Measurements from ENCODE around the gene FKBP3. TPM values are rescaled to one million over a fixed set of nuclear protein-coding genes. Genes with fewer than 3 reads are reported as not detected.

FKBP3 gene
- total and polyA plus RNA-seq, 2 of the 8 experiments (the other 6 are each of a cell fraction or from before 2014, with no cell fraction given) = 36.0 to 149 TPM

DNA sequence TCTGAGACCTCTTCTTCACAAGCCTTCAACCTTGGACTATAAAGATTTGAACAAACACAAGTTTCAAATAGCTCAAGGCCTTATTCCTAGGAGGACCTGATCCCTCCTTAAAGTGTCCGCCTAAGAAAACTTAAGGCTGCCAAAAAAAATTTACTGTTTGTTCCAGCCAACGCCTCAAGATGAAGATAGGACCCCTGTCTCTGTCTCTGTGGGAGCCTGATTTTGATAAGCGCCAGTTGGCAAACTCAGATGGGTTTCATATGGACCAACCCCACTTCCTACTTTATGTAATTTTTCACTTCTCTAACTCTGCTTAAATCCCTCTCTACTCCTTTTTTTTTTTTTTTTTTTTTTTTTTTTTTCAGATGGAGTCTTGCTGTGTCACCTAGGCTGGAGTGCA lies 11.0 kb downstream of the FKBP3 start (continued):
- TF ChIP-seq, protein P1, sequence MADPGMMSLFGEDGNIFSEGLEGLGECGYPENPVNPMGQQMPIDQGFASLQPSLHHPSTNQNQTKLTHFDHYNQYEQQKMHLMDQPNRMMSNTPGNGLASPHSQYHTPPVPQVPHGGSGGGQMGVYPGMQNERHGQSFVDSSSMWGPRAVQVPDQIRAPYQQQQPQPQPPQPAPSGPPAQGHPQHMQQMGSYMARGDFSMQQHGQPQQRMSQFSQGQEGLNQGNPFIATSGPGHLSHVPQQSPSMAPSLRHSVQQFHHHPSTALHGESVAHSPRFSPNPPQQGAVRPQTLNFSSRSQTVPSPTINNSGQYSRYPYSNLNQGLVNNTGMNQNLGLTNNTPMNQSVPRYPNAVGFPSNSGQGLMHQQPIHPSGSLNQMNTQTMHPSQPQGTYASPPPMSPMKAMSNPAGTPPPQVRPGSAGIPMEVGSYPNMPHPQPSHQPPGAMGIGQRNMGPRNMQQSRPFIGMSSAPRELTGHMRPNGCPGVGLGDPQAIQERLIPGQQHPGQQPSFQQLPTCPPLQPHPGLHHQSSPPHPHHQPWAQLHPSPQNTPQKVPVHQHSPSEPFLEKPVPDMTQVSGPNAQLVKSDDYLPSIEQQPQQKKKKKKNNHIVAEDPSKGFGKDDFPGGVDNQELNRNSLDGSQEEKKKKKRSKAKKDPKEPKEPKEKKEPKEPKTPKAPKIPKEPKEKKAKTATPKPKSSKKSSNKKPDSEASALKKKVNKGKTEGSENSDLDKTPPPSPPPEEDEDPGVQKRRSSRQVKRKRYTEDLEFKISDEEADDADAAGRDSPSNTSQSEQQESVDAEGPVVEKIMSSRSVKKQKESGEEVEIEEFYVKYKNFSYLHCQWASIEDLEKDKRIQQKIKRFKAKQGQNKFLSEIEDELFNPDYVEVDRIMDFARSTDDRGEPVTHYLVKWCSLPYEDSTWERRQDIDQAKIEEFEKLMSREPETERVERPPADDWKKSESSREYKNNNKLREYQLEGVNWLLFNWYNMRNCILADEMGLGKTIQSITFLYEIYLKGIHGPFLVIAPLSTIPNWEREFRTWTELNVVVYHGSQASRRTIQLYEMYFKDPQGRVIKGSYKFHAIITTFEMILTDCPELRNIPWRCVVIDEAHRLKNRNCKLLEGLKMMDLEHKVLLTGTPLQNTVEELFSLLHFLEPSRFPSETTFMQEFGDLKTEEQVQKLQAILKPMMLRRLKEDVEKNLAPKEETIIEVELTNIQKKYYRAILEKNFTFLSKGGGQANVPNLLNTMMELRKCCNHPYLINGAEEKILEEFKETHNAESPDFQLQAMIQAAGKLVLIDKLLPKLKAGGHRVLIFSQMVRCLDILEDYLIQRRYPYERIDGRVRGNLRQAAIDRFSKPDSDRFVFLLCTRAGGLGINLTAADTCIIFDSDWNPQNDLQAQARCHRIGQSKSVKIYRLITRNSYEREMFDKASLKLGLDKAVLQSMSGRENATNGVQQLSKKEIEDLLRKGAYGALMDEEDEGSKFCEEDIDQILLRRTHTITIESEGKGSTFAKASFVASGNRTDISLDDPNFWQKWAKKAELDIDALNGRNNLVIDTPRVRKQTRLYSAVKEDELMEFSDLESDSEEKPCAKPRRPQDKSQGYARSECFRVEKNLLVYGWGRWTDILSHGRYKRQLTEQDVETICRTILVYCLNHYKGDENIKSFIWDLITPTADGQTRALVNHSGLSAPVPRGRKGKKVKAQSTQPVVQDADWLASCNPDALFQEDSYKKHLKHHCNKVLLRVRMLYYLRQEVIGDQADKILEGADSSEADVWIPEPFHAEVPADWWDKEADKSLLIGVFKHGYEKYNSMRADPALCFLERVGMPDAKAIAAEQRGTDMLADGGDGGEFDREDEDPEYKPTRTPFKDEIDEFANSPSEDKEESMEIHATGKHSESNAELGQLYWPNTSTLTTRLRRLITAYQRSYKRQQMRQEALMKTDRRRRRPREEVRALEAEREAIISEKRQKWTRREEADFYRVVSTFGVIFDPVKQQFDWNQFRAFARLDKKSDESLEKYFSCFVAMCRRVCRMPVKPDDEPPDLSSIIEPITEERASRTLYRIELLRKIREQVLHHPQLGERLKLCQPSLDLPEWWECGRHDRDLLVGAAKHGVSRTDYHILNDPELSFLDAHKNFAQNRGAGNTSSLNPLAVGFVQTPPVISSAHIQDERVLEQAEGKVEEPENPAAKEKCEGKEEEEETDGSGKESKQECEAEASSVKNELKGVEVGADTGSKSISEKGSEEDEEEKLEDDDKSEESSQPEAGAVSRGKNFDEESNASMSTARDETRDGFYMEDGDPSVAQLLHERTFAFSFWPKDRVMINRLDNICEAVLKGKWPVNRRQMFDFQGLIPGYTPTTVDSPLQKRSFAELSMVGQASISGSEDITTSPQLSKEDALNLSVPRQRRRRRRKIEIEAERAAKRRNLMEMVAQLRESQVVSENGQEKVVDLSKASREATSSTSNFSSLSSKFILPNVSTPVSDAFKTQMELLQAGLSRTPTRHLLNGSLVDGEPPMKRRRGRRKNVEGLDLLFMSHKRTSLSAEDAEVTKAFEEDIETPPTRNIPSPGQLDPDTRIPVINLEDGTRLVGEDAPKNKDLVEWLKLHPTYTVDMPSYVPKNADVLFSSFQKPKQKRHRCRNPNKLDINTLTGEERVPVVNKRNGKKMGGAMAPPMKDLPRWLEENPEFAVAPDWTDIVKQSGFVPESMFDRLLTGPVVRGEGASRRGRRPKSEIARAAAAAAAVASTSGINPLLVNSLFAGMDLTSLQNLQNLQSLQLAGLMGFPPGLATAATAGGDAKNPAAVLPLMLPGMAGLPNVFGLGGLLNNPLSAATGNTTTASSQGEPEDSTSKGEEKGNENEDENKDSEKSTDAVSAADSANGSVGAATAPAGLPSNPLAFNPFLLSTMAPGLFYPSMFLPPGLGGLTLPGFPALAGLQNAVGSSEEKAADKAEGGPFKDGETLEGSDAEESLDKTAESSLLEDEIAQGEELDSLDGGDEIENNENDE (IDR thresholded peaks at IDR 0.05; ENCODE audit: insufficient replicate concordance, low read length) = no peak
- no peak for TF ChIP-seq SP4 (IDR thresholded peaks at IDR 0.05; ENCODE audit: low read length)
- TF ChIP-seq TBP (IDR thresholded peaks at IDR 0.05; ENCODE audit: low read depth, low read length) = no peak
- no peak for TF ChIP-seq FOSL1 (IDR thresholded peaks at IDR 0.05; ENCODE audit: insufficient read depth, low read depth, low read length)

All from H1 (cell line).